Activated CD4-positive, CD25-positive, alpha-beta regulatory T cell treated with anti-CD3 and anti-CD28 coated beads, Interleukin-2, amount 50 U/mL, for 16 hours (primary cell): ENCODE measurements around the gene ZBTB7B.

Experiments
- DNase-seq: peaks from one replicate; pipeline ENCODE4 v3.0.0-alpha.2; 2020; ENCODE audit warnings: low read depth, low spot score

The ZBTB7B gene

GRCh38 chr1:155016231-155016831 is 13.7 kb downstream of the ZBTB7B start:
- DNase-seq = no peak

GRCh38 chr1:155017041-155017945 is 14.7 kb downstream of the ZBTB7B start:
- DNase-seq = peak; percentile 80

GRCh38 chr1:155017946-155018316 is 15.3 kb downstream of the ZBTB7B start:
- no peak for DNase-seq

GRCh38 chr1:155018617-155019348 is 16.2 kb downstream of the ZBTB7B start:
- no peak for DNase-seq

- no peak for DNase-seq
Observed at GRCh38 chr1:155019377-155020245, 17.0 kb downstream of the ZBTB7B start.

GRCh38 chr1:155022136-155022926 is 19.7 kb downstream of the ZBTB7B start:
- DNase-seq = no peak

- DNase-seq = no peak
Observed at GRCh38 chr1:155022927-155023236, 20.3 kb downstream of the ZBTB7B start.

- DNase-seq = no peak
Observed at GRCh38 chr1:155023627-155024026, 21.0 kb downstream of the ZBTB7B start.

GRCh38 chr1:155024315-155024714 is 21.7 kb downstream of the ZBTB7B start:
- DNase-seq = no peak

GRCh38 chr1:155026154-155026553 is 23.6 kb downstream of the ZBTB7B start:
- DNase-seq = no peak

- DNase-seq = no peak
Observed at GRCh38 chr1:155026588-155026987, 24.0 kb downstream of the ZBTB7B start.

GRCh38 chr1:155029513-155030242 is 27.1 kb downstream of the ZBTB7B start:
- no peak for DNase-seq

GRCh38 chr1:155030243-155030795 is 27.7 kb downstream of the ZBTB7B start:
- no peak for DNase-seq

- no peak for DNase-seq
Observed at GRCh38 chr1:155030899-155031298, 28.3 kb downstream of the ZBTB7B start.

GRCh38 chr1:155032886-155033285 is 30.3 kb downstream of the ZBTB7B start:
- DNase-seq = no peak

- no peak for DNase-seq
Observed at GRCh38 chr1:155033524-155033923, 30.9 kb downstream of the ZBTB7B start, which contains the start of the genes DCST1 and DCST2. Gene DCST1 (plus strand): TSS chr1:155033824. CDS start chr1:155034037, 213 bp downstream. Gene DCST2 (minus strand): TSS chr1:155033781. CDS start chr1:155033701, 80 bp downstream.

- DNase-seq = no peak
Observed at GRCh38 chr1:155034318-155035208, 32.0 kb downstream of the ZBTB7B start.

GRCh38 chr1:155035936-155036335 is 33.3 kb downstream of the ZBTB7B start:
- no peak for DNase-seq

- DNase-seq = no peak
Observed at GRCh38 chr1:155037043-155037442, 34.4 kb downstream of the ZBTB7B start.
